ENCODE results near the gene ASB3.

ASB3 gene

GRCh38 chr2:53755121-53755520 is 31.6 kb downstream of the ASB3 start:
- TF ChIP-seq, protein P1, sequence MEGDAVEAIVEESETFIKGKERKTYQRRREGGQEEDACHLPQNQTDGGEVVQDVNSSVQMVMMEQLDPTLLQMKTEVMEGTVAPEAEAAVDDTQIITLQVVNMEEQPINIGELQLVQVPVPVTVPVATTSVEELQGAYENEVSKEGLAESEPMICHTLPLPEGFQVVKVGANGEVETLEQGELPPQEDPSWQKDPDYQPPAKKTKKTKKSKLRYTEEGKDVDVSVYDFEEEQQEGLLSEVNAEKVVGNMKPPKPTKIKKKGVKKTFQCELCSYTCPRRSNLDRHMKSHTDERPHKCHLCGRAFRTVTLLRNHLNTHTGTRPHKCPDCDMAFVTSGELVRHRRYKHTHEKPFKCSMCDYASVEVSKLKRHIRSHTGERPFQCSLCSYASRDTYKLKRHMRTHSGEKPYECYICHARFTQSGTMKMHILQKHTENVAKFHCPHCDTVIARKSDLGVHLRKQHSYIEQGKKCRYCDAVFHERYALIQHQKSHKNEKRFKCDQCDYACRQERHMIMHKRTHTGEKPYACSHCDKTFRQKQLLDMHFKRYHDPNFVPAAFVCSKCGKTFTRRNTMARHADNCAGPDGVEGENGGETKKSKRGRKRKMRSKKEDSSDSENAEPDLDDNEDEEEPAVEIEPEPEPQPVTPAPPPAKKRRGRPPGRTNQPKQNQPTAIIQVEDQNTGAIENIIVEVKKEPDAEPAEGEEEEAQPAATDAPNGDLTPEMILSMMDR (IDR thresholded peaks at IDR 0.05; ENCODE audit: insufficient read depth, low read depth, low read length, missing control alignments): no peak
- DNase-seq (ENCODE audit: low read depth): no peak

GRCh38 chr2:53753041-53753440 is 33.7 kb downstream of the ASB3 start:
- TF ChIP-seq, protein P1 (IDR thresholded peaks at IDR 0.05; ENCODE audit: insufficient read depth, low read depth, low read length, missing control alignments): no peak
- DNase-seq (ENCODE audit: low read depth): no peak
- H3K4me3 ChIP-seq (ENCODE audit: low read depth, low read length): no peak overlapping the region

More at GRCh38 chr2:53755121-53755520, 31.6 kb downstream of the ASB3 start:
- H3K4me3 ChIP-seq (ENCODE audit: low read depth, low read length): no peak overlapping the region

- TF ChIP-seq, protein P1 (IDR thresholded peaks at IDR 0.05; ENCODE audit: insufficient read depth, low read depth, low read length, missing control alignments): no peak
- H3K4me3 ChIP-seq (ENCODE audit: low read depth, low read length): no peak overlapping the region
- DNase-seq (ENCODE audit: low read depth): no peak
These were observed 34.4 kb downstream of the ASB3 start for GRCh38 chr2:53752385-53752784.

DNA sequence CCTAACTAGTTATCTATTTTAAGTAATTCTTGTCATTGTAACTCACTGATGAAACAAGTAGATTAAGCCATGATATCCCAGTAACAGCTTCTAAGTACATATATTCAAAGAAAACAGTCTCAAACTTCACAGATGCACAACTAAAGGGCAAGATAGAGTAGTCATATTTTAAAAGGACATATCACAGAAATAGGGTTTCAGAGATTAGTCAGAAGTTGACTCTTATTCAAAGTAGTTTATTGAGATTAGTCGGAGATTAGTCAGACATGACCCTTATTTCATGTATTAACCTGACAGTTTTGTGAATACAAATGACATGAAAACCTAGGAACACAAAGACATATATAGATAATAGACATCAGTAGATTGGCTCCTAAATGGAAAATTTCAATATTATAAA is 35.0 kb downstream of the ASB3 start:
- peak; percentile 53 for DNase-seq (ENCODE audit: low read depth)
- H3K4me3 ChIP-seq (ENCODE audit: low read depth, low read length): no peak overlapping the region
- TF ChIP-seq, protein P1 (IDR thresholded peaks at IDR 0.05; ENCODE audit: insufficient read depth, low read depth, low read length, missing control alignments): no peak

DNA sequence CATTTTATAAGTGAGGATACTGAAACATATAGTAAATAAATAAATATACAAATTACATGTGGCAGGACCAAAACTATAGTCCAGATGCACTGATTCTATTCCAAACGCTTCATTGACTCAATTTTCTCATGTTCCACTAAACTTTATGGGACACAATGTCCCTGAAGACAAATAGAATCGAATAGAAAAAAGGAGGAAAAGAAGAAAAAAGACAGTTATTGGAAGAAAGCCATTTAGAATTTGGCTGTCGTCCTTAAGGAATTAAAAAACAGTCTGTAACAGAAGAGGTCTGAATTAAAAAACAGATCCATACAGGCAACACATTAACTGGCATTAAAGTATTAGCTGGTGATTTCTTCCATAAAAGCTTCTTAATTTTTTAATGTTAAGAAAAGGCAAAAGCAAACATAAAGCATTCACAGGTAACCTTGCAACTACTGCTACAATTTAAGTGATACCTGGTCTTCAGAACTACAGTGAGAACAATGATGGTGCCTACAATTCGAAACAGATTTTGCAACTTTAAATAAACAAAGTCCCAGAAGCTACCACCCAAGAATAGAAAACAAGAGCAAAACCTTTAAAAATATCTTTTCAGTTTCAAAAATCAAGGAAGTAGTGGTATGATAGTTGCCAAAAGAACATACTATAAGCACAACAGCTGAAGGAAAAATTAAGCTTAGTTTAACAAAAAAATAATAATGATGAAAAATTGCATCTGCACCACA is 36.5 kb downstream of the ASB3 start:
- no peak overlapping the region for H3K4me3 ChIP-seq (ENCODE audit: low read depth, low read length)
- DNase-seq (ENCODE audit: low read depth): peak; percentile 39

GRCh38 chr2:53744395-53745065 is 42.2 kb downstream of the ASB3 start:
- no peak for DNase-seq (ENCODE audit: low read depth)
- TF ChIP-seq, protein P1 (IDR thresholded peaks at IDR 0.05; ENCODE audit: insufficient read depth, low read depth, low read length, missing control alignments): no peak
- no peak overlapping the region for H3K4me3 ChIP-seq (ENCODE audit: low read depth, low read length)

More for the DNA sequence above, 36.5 kb downstream of the ASB3 start:
- TF ChIP-seq, protein P1 (IDR thresholded peaks at IDR 0.05; ENCODE audit: insufficient read depth, low read depth, low read length, missing control alignments): no peak
